Esophagus mucosa (tissue), 1 donor: ENCODE data around the gene SLC38A10. TPM values are rescaled to one million over a fixed set of nuclear protein-coding genes. Genes with fewer than 3 reads are reported as not detected.
A peak's percentile ranks its signal among the peaks of the same experiment; 100 is the strongest.

Experiments
- ATAC-seq: fragments of 200-7000 bp; cut with Tn5 transposase; one replicate; pipeline ENCODE4 v1.9.1; 2020
- total RNA-seq: library from RNA; stranded (reverse); gene quantifications from one replicate; pipeline ENCODE4 v1.2.4, GENCODE V29; 2023
- donor health status: DM: yes; HTN: yes; CAD: no.

Gene SLC38A10
- total RNA-seq, 1 donor from 2014 or later = 24.6 TPM

- no peak for ATAC-seq
Measured at GRCh38 chr17:81298325-81298990, 3.4 kb upstream of the SLC38A10 start.

GRCh38 chr17:81295676-81296381 is 722 bp upstream of the SLC38A10 start:
- peak; percentile 71 for ATAC-seq

- peak; percentile 3 for ATAC-seq
Measured at GRCh38 chr17:81294512-81295030, 536 bp downstream of the SLC38A10 start.

- no peak for ATAC-seq
Measured at GRCh38 chr17:81292450-81292849, 2.7 kb downstream of the SLC38A10 start.

- peak; percentile 80 for ATAC-seq
Measured at GRCh38 chr17:81291662-81292061, 3.4 kb downstream of the SLC38A10 start.

GRCh38 chr17:81290230-81290629 is 4.9 kb downstream of the SLC38A10 start:
- no peak for ATAC-seq

GRCh38 chr17:81289627-81290026 is 5.5 kb downstream of the SLC38A10 start:
- ATAC-seq = no peak

- no peak for ATAC-seq
Measured at GRCh38 chr17:81288715-81289114, 6.4 kb downstream of the SLC38A10 start.

- no peak for ATAC-seq
Measured at GRCh38 chr17:81287741-81288430, 7.2 kb downstream of the SLC38A10 start.

GRCh38 chr17:81287152-81287551 is 8.0 kb downstream of the SLC38A10 start:
- ATAC-seq = no peak

- no peak for ATAC-seq
Measured at GRCh38 chr17:81286491-81287145, 8.5 kb downstream of the SLC38A10 start.

GRCh38 chr17:81285894-81286293 is 9.2 kb downstream of the SLC38A10 start:
- ATAC-seq = no peak

- ATAC-seq = peak; percentile 53
Measured at GRCh38 chr17:81285179-81285878, 9.8 kb downstream of the SLC38A10 start.

GRCh38 chr17:81282876-81283275 is 12.2 kb downstream of the SLC38A10 start:
- ATAC-seq = no peak

GRCh38 chr17:81282141-81282540 is 13.0 kb downstream of the SLC38A10 start:
- no peak for ATAC-seq

GRCh38 chr17:81280571-81280970 is 14.5 kb downstream of the SLC38A10 start:
- ATAC-seq = no peak

- no peak for ATAC-seq
Measured at GRCh38 chr17:81279278-81280275, 15.5 kb downstream of the SLC38A10 start.

GRCh38 chr17:81278831-81279230 is 16.3 kb downstream of the SLC38A10 start:
- no peak for ATAC-seq

- ATAC-seq = no peak
Measured at GRCh38 chr17:81277946-81278693, 17.0 kb downstream of the SLC38A10 start.

- peak; percentile 57 for ATAC-seq
Measured at GRCh38 chr17:81277421-81277820, 17.7 kb downstream of the SLC38A10 start.
